PC-9 (cell line): ENCODE measurements around the gene CCDC88C. TPM values are rescaled to one million over a fixed set of nuclear protein-coding genes. Genes with fewer than 3 reads are reported as not detected.

Source experiments
- BruUV-seq: library from RNA; stranded (reverse); fragments of 400-500 nt; replicated peaks from 2 replicates; lab custom pipeline; 2021; lab: Mats Ljungman, UMichigan
- CTCF ChIA-PET: fragments of 300-600 bp; sonication (Branson Sonifier 250); formaldehyde crosslinking; loops from one replicate; lab custom pipeline; 2022; ENCODE audit warnings: antibody characterized with exemption; lab: Charles Lee
- POLR2A ChIA-PET: fragments of 300-600 bp; sonication (Branson Sonifier 250); formaldehyde crosslinking; loops from one replicate; lab custom pipeline; 2022; ENCODE audit warnings: antibody characterized with exemption; ENCODE audit not compliant: unreplicated experiment; lab: Charles Lee
- DNase-seq, 2 experiments: peaks; one replicate each; pipeline versions ENCODE4 v3.0.0 to v3.0.0-alpha.2; 2015 to 2022; ENCODE audit warnings: mixed read lengths in 1 of 2
- H2AFZ ChIP-seq: fragments of 200-600 bp; sonication (generic); 2 replicates; pipeline ENCODE4 v1.8.1; 2017; ENCODE audit warnings: antibody characterized with exemption
- H3F3A ChIP-seq: fragments of 200-600 bp; sonication (generic); 2 replicates; pipeline ENCODE4 v1.8.1; 2017; ENCODE audit warnings: antibody characterized with exemption, mild to moderate bottlenecking, low read depth; ENCODE audit not compliant: insufficient read depth
- H3K27ac ChIP-seq: fragments of 200-600 bp; sonication (generic); 2 replicates; pipeline ENCODE4 v1.6.1; 2016; ENCODE audit warnings: mixed run types
- H3K27me3 ChIP-seq: fragments of 200-600 bp; sonication (generic); 2 replicates; pipeline ENCODE4 v1.6.1; 2016; ENCODE audit warnings: low read depth, mixed run types; ENCODE audit not compliant: insufficient read depth
- H3K36me3 ChIP-seq: fragments of 200-600 bp; sonication (generic); 2 replicates; pipeline ENCODE4 v1.6.1; 2016; ENCODE audit warnings: low read depth, mixed run types
- H3K4me1 ChIP-seq: fragments of 200-600 bp; sonication (generic); replicated peaks from 2 replicates; pipeline ENCODE4 v1.6.1; 2016; ENCODE audit warnings: mixed run types; ENCODE audit not compliant: insufficient read depth
- H3K4me2 ChIP-seq: fragments of 200-600 bp; sonication (generic); 2 replicates; pipeline ENCODE4 v1.6.1; 2017; ENCODE audit warnings: mixed run types
- H3K4me3 ChIP-seq: fragments of 200-600 bp; sonication (generic); 2 replicates; pipeline ENCODE4 v1.6.1; 2016; ENCODE audit warnings: mixed run types
- H3K79me2 ChIP-seq: fragments of 200-600 bp; sonication (generic); 2 replicates; pipeline ENCODE4 v1.6.1; 2017; ENCODE audit warnings: low read depth, mixed run types
- H3K9me2 ChIP-seq: fragments of 200-600 bp; sonication (generic); 2 replicates; pipeline ENCODE4 v1.8.1; 2017; ENCODE audit warnings: mild to moderate bottlenecking; ENCODE audit not compliant: insufficient read depth
- H3K9me3 ChIP-seq: fragments of 200-600 bp; sonication (generic); 2 replicates; pipeline ENCODE4 v1.8.1; 2016; ENCODE audit warnings: low read depth; ENCODE audit not compliant: insufficient read depth
- H4K20me1 ChIP-seq: fragments of 200-600 bp; sonication (generic); 2 replicates; pipeline ENCODE4 v1.8.1; 2017; ENCODE audit not compliant: insufficient read depth
- EZH2 ChIP-seq: fragments of 200-600 bp; sonication (generic); IDR thresholded peaks from 2 replicates; pipeline ENCODE4 v1.8.0; 2017; ENCODE audit warnings: antibody characterized with exemption, low read depth
- intact Hi-C: fragments of 100-400 bp; cut with micrococcal nuclease; formaldehyde crosslinking; loops from one replicate; pipeline ENCODE4 v1.10.0; 2022; ENCODE audit not compliant: unreplicated experiment
- total RNA-seq: library from RNA; stranded (reverse); gene quantifications from 2 replicates; pipeline ENCODE4 v1.2.3, GENCODE V29; 2021
- TF ChIP-seq, protein P1 (sequence below): fragments of 200-600 bp; sonication (generic); conservative IDR thresholded peaks from 2 replicates; pipeline ENCODE4 v1.6.1; 2017; ENCODE audit warnings: mixed run types, antibody characterized with exemption, mild to moderate bottlenecking, moderate library complexity

Gene CCDC88C
- total RNA-seq, 1 experiment from 2014 or later, result 7.4 TPM

DNA sequence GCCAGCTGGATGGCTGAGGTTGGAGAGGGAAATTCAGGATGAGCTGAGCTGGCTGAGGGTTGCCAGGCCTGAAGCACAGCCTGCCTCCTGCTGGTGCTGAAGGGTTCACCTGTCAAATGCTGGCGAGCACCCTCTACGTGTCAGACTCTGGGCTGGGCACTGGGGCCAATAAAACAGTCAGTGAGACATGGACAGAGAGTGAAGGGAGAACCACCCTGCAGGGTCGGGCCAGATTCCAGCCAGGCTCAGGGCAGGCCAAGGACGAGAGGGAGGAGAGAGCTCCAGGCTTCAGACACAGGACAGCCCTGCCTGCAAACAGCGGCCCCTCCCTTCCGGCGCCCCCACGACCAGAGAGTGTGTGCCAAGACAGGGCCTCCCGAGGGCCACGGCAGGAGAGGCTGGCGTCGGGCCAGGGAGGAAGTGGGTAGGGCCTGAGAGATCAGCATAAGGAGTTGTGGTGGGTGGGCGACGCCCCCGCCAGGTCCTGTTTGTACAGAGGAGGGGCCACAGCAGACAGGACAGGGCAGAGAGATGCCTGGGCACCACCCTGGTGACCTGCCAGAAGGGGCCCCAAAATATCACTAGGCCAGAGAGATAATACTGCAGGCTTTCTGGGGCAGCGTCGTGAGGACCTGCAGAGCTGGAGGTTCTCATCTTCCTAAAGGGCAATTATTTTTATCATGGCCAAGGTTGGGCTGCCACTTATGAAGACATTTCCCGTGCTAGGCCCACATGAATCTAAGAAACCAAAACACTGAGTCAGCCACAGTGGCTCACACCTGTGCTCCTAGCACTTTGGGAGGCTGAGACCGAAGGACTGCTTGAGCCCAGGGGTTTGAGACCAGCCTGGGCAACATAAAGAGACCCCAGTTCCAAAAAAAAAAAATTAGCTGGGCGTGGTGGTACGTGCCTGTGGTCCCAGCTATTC, 100.0 kb downstream of the CCDC88C start:
- Histone ChIP-seq H3F3A (no peaks in the 10 kb centered on the region), H3K9me2 (no peaks in the 10 kb centered on the region), H3K4me3 (no peak overlapping the region), H3K4me2 (no peak overlapping the region), H3K9me3 (no peaks in the 10 kb centered on the region), H3K4me1 (no peaks in the 10 kb centered on the region), H2AFZ (no peak overlapping the region), H3K27ac (no peak overlapping the region), H3K27me3 (no peaks in the 10 kb centered on the region), H3K79me2 (no peaks in the 10 kb centered on the region), H3K36me3 (no peaks in the 10 kb centered on the region), H4K20me1 (no peaks in the 10 kb centered on the region)
- no TSS peak for BruUV-seq
- TF ChIP-seq, protein P1, sequence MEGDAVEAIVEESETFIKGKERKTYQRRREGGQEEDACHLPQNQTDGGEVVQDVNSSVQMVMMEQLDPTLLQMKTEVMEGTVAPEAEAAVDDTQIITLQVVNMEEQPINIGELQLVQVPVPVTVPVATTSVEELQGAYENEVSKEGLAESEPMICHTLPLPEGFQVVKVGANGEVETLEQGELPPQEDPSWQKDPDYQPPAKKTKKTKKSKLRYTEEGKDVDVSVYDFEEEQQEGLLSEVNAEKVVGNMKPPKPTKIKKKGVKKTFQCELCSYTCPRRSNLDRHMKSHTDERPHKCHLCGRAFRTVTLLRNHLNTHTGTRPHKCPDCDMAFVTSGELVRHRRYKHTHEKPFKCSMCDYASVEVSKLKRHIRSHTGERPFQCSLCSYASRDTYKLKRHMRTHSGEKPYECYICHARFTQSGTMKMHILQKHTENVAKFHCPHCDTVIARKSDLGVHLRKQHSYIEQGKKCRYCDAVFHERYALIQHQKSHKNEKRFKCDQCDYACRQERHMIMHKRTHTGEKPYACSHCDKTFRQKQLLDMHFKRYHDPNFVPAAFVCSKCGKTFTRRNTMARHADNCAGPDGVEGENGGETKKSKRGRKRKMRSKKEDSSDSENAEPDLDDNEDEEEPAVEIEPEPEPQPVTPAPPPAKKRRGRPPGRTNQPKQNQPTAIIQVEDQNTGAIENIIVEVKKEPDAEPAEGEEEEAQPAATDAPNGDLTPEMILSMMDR, result no peak
- no peak for TF ChIP-seq EZH2
- ChIA-PET POLR2A (interaction anchor here (0.6 kb wide), 1 partner anchor 36 kb away, joined by 9 read pairs; no protein-coding TSS in a partner anchor), CTCF (no interaction called here)
- no peak for DNase-seq
- intact Hi-C loops, result no loop called here

DNA sequence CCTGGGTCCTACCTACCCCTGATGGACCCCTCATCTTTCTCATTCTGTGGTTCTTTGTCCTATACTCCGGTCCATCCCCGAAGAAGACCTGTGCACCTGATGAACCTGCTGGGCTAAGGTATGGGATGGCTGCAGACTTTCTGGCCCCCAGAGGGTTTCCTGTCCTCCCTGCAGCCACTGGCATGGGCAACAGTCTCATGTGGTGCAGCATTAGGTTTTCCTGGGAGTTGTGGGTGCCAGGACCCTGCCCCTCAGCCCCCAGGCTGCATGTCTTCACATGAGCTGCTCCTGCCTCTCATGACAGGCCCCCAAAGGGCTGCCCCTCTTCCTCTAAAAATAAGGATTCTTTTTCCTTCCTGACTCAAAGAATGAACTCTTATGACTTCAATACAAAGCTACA, 100.9 kb downstream of the CCDC88C start:
- no peaks in the 10 kb centered on the region for H3K4me1 ChIP-seq
- no peaks in the 10 kb centered on the region for H3K79me2 ChIP-seq
- no peak for DNase-seq
- no peaks in the 10 kb centered on the region for H3K27me3 ChIP-seq
- H2AFZ ChIP-seq, result no peak overlapping the region
- ChIA-PET POLR2A (no interaction called here), CTCF (no interaction called here)
- H3F3A ChIP-seq, result no peaks in the 10 kb centered on the region
- no TSS peak for BruUV-seq
- no peaks in the 10 kb centered on the region for H3K36me3 ChIP-seq
- H3K27ac ChIP-seq, result no peak overlapping the region
- H4K20me1 ChIP-seq, result no peaks in the 10 kb centered on the region
- no peaks in the 10 kb centered on the region for H3K9me3 ChIP-seq
- intact Hi-C loops, result no loop called here
- no peak overlapping the region for H3K4me2 ChIP-seq
- no peaks in the 10 kb centered on the region for H3K9me2 ChIP-seq
- no peak overlapping the region for H3K4me3 ChIP-seq
- TF ChIP-seq, protein P1, result no peak
- TF ChIP-seq EZH2, result no peak

DNA sequence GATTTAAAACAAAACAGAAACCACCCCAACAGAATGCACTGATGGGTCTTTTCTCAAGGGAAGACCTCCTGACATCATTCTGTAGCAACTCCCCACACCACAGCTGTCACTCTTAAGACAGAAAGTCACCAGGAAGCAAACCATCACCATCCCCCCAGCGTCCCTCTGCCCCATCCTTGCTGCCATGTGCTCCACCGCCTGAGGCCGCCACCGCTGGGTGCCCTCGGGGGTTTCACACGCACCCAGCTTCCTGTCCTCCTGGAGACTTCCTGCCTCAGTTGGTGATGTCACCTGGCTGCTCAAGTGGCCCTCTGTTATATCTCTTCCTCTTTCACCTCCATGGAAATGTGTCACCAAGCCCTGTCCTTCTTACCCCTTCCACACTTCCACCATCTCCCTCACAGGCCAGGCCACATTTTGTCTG, 101.8 kb downstream of the CCDC88C start:
- Histone ChIP-seq H3K27ac (no peak overlapping the region), H2AFZ (no peak overlapping the region), H3K79me2 (no peaks in the 10 kb centered on the region), H3K9me3 (no peaks in the 10 kb centered on the region), H3K4me1 (no peaks in the 10 kb centered on the region), H3K9me2 (no peaks in the 10 kb centered on the region), H3K27me3 (no peaks in the 10 kb centered on the region), H3F3A (no peaks in the 10 kb centered on the region), H3K4me3 (no peak overlapping the region), H3K36me3 (no peaks in the 10 kb centered on the region), H3K4me2 (no peak overlapping the region), H4K20me1 (no peaks in the 10 kb centered on the region)
- POLR2A ChIA-PET, result no interaction called here
- CTCF ChIA-PET, result no interaction called here
- intact Hi-C loops, result no loop called here
- DNase-seq, result no peak
- no peak for TF ChIP-seq EZH2
- TF ChIP-seq, protein P1, result no peak
- no TSS peak for BruUV-seq
